Stimulated activated CD4-positive, alpha-beta T cell treated with anti-CD3 and anti-CD28 coated beads, TNF-alpha, amount 100 ng/mL, for 48 hours (primary cell): ENCODE data around the gene CYTL1.
"Not testable (repeated sequence)": the region's sequence is repeated elsewhere in the genome, so short reads cannot be mapped to it uniquely, and the experiment has no call there.

ENCODE experiments used
- DNase-seq, 3 donors: peaks; one replicate each; pipeline ENCODE4 v3.0.0-alpha.2; 2020; ENCODE audit warnings: low read depth in 3 of 3

The CYTL1 gene

GRCh38 chr4:4996935-4997334, 22.3 kb downstream of the CYTL1 start:
- not testable (repeated sequence) for DNase-seq

GRCh38 chr4:4995908-4996265, 23.4 kb downstream of the CYTL1 start:
- DNase-seq: no peak

GRCh38 chr4:4995103-4995907, 24.0 kb downstream of the CYTL1 start:
- DNase-seq: peak; percentile 13 to 25 (median 16)

- DNase-seq: no peak
Measured at GRCh38 chr4:4994312-4995097, 24.8 kb downstream of the CYTL1 start.

- DNase-seq: no peak
Measured at GRCh38 chr4:4992833-4993232, 26.4 kb downstream of the CYTL1 start.

GRCh38 chr4:4991541-4992099, 27.6 kb downstream of the CYTL1 start:
- DNase-seq: no peak

- no peak for DNase-seq
Measured at GRCh38 chr4:4990857-4991540, 28.3 kb downstream of the CYTL1 start.

GRCh38 chr4:4990329-4990728, 28.9 kb downstream of the CYTL1 start:
- no peak for DNase-seq

- no peak for DNase-seq
Measured at GRCh38 chr4:4989083-4989622, 30.1 kb downstream of the CYTL1 start.

- no peak for DNase-seq
Measured at GRCh38 chr4:4987656-4988055, 31.6 kb downstream of the CYTL1 start.

- DNase-seq: no peak
Measured at GRCh38 chr4:4986841-4987240, 32.4 kb downstream of the CYTL1 start.

- DNase-seq: no peak
Measured at GRCh38 chr4:4985844-4986243, 33.4 kb downstream of the CYTL1 start.

GRCh38 chr4:4985036-4985435, 34.2 kb downstream of the CYTL1 start:
- no peak for DNase-seq

- DNase-seq: no peak
Measured at GRCh38 chr4:4984186-4984585, 35.1 kb downstream of the CYTL1 start.

- DNase-seq: no peak
Measured at GRCh38 chr4:4981827-4982226, 37.4 kb downstream of the CYTL1 start.

GRCh38 chr4:4981427-4981826, 37.8 kb downstream of the CYTL1 start:
- DNase-seq: no peak

- DNase-seq: no peak
Measured at GRCh38 chr4:4980621-4981230, 38.5 kb downstream of the CYTL1 start.

GRCh38 chr4:4979971-4980370, 39.3 kb downstream of the CYTL1 start:
- no peak for DNase-seq

- no peak for DNase-seq
Measured at GRCh38 chr4:4974727-4975126, 44.5 kb downstream of the CYTL1 start.

- DNase-seq: no peak
Measured at GRCh38 chr4:4971796-4972195, 47.5 kb downstream of the CYTL1 start.

GRCh38 chr4:4969298-4969697, 50.0 kb downstream of the CYTL1 start:
- no peak for DNase-seq
